Lower leg skin (tissue), 4 donors: ENCODE results near the gene ALDH1L2. TPM values are rescaled to one million over a fixed set of nuclear protein-coding genes. Genes with fewer than 3 reads are reported as not detected.

Source experiments
- DNase-seq, 2 donors: peaks; one replicate each; pipeline ENCODE4 v3.0.0-alpha.2; 2019; ENCODE audit warnings: low spot score in 2 of 2
- H3K4me3 ChIP-seq: fragments of 200-600 bp; sonication (generic); 2 replicates; pipeline ENCODE4 v1.5.1; 2017; ENCODE audit warnings: mild to moderate bottlenecking, low read depth; ENCODE audit not compliant: poor library complexity, severe bottlenecking
- CTCF ChIP-seq, 3 donors: fragments of 450-650 bp; IDR thresholded peaks; one replicate each; pipeline ENCODE4 v1.5.1; 2016; ENCODE audit warnings: antibody characterized with exemption in 3 of 3, mild to moderate bottlenecking in 3 of 3, moderate library complexity in 2 of 3
- POLR2A ChIP-seq, 2 donors: fragments of 450-650 bp; IDR thresholded peaks; one replicate each; pipeline ENCODE4 v1.6.1; 2016 to 2017; ENCODE audit warnings: antibody characterized with exemption in 2 of 2, mild to moderate bottlenecking in 1 of 2, moderate library complexity in 1 of 2
- WGBS, 2 donors: methylation state at CpG; one replicate each; pipeline ENCODE4 v1.1.5; 2018; 5-methylcytosine and 5-hydroxymethylcytosine counted together
- intact Hi-C: fragments of 100-400 bp; cut with DNase I; formaldehyde crosslinking; loops from one replicate; pipeline ENCODE4 v1.15.0; 2023; ENCODE audit warnings: low total_unique reads
- total RNA-seq, 4 donors: library from RNA; depleted of rRNA; stranded (reverse); fragments of >200 nt; gene quantifications; one replicate each; pipeline ENCODE4 v1.1.0, GENCODE V29; 2016

The ALDH1L2 gene
- total RNA-seq, 4 donors from 2014 or later = 0.86 to 2.4 (median 1.2) TPM

DNA sequence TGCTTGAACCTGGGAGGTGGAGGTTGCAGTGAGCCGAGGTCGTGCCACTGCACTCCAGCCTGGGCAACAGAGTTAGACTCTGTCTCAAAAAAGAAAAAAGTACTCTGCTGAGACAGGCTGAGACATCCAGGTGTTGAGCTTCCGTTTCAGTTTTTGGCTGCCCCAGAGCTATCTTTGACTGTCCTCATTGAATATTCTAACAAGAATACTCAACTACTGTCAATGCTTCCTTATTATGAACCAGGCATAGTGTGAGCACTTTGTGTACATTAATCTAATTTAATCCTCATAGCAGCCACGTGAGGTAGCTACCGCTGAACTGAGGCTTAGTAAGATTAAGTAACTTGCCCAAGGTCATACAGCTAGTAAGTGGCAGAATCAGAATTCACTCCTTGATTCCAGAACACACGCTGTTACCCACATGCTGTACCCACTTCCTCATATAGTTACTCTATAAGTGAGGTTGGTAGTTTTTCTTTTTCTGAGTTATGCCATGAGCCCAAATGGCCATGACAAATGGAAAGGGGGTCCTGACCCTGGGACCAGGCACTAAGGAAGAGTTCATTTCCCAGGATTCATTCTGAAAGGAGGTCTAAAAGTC lies 11.3 kb downstream of the ALDH1L2 start:
- TF ChIP-seq POLR2A (IDR thresholded peaks at IDR 0.05) = no peak
- TF ChIP-seq CTCF (IDR thresholded peaks at IDR 0.05) = no peak
- H3K4me3 ChIP-seq = no peak overlapping the region
- intact Hi-C loops = no loop called here
- 75 to 77% methylated on average over 6 of the region's 6 CpGs for WGBS, 2 donors
- DNase-seq = no peak

DNA sequence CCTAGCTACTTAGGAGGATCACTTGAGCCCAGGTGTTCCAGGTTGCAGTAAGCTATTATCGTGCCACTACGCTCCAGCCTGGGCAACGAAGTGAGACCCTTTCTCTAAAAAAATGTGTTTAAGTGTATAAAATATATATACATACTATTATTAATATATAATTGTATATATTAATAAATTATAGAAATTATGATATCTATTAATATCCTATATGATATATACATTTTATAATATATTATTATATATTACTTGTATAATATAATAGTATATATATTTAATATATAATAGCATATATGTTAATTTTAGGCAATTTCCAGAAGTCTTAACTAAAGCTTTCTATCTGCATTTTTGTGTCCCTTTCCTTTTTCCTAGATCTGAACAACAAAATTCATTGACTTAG lies 12.3 kb downstream of the ALDH1L2 start:
- WGBS, 2 donors = 92 to 98% methylated on average over 3 of the region's 3 CpGs
- DNase-seq = no peak
- no peak for TF ChIP-seq CTCF (IDR thresholded peaks at IDR 0.05)
- TF ChIP-seq POLR2A (IDR thresholded peaks at IDR 0.05) = no peak
- intact Hi-C loops = no loop called here
- H3K4me3 ChIP-seq = no peak overlapping the region

DNA sequence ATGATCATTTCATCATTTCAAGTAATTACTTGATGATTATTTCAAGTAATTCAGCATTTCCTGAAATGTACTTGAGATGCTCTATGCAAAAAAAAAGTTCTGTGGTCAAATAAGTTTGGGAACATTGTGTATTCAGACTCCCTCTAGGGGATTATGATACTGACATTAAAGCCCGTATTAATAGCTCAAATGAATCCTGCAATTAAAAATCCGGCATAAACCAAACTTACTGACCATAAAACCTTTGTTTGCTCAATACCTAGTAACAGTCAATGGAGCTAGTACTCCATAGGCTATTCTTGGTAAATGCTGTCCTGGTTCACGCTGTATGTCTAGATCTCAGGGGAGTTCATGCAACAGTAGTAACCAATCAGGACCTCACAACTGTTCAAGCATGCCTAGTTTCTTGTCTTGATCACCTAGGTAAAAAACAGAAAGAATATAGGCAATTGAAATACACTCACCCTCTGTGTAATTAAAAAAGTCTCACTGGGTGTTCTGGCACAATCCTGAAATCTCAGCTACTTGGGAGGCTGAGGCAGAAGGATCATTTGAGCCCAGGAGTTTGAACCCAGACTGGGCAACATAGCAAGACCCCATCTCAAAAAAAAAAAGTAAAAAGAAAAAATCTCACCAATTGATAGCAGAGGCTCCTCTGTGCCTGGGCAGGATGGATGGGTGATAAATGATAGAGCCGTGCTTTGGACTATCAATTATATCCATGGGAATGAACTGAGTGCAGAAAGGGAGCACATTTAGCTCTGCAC lies 14.1 kb downstream of the ALDH1L2 start:
- TF ChIP-seq CTCF (IDR thresholded peaks at IDR 0.05) = no peak
- no peak for TF ChIP-seq POLR2A (IDR thresholded peaks at IDR 0.05)
- H3K4me3 ChIP-seq = no peak overlapping the region
- no peak for DNase-seq
- intact Hi-C loops = no loop called here
- 61 to 69% methylated on average over 4 of the region's 4 CpGs for WGBS, 2 donors

DNA sequence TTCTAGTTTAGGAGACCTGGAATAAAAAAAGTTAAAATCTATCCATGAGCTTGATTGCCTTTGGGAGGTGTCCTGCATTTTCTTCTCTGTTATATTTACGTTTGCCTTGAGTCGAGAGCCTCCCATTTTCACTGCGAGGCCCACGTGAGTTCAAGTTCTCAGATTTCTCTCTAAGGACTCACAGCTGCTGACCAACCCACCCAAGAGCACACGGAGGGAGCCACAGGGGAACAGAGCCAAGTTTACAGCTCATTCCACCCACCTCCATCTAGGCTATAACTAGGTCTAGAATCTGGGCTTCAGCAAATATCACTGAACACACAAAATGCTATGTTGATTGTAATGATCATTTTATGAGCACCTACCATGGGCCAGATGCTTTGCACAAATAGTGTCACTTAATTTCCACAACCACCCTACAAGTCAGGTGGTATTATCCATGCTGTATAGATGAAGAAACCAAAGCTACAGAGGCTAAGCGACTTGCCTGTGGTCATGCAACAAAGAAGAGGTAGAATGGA lies 16.7 kb downstream of the ALDH1L2 start:
- TF ChIP-seq POLR2A (IDR thresholded peaks at IDR 0.05) (no peak), CTCF (IDR thresholded peaks at IDR 0.05) (no peak)
- H3K4me3 ChIP-seq = no peak overlapping the region
- DNase-seq = no peak
- 64 to 72% methylated on average over 6 of the region's 6 CpGs for WGBS, 2 donors
- intact Hi-C loops = no loop called here

- no peak for DNase-seq
- intact Hi-C loops = no loop called here
- H3K4me3 ChIP-seq = no peak overlapping the region
- TF ChIP-seq POLR2A (IDR thresholded peaks at IDR 0.05) = no peak
- no peak for TF ChIP-seq CTCF (IDR thresholded peaks at IDR 0.05)
- 76 to 78% methylated on average over 7 of the region's 7 CpGs for WGBS, 2 donors
These were observed 19.6 kb downstream of the ALDH1L2 start for GRCh38 chr12:105064564-105065178.
